ENCODE measurements around the gene LRMDA.

DNA sequence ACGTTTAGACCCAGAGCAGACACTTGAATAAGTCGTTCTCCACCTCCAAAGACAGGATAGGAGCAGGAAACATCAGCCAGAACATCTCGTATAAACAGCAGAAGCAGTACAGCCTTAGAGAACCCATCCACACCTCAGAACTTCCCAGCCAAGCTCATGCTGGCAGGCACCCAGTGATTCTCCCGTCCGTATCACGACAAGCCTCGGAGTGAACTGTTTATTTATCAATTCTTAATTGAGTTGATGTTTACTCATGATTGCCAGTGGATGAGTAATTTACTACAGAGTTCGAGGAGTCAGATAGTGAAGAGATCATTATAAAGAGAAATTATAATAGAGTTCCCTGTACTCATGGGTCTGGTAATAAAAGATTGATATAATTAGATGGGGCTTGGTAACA is 811.5 kb downstream of the LRMDA start:
- TF ChIP-seq, protein P1, sequence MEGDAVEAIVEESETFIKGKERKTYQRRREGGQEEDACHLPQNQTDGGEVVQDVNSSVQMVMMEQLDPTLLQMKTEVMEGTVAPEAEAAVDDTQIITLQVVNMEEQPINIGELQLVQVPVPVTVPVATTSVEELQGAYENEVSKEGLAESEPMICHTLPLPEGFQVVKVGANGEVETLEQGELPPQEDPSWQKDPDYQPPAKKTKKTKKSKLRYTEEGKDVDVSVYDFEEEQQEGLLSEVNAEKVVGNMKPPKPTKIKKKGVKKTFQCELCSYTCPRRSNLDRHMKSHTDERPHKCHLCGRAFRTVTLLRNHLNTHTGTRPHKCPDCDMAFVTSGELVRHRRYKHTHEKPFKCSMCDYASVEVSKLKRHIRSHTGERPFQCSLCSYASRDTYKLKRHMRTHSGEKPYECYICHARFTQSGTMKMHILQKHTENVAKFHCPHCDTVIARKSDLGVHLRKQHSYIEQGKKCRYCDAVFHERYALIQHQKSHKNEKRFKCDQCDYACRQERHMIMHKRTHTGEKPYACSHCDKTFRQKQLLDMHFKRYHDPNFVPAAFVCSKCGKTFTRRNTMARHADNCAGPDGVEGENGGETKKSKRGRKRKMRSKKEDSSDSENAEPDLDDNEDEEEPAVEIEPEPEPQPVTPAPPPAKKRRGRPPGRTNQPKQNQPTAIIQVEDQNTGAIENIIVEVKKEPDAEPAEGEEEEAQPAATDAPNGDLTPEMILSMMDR (IDR thresholded peaks at IDR 0.05) = no peak
- no peak for TF ChIP-seq POLR2A (IDR thresholded peaks at IDR 0.05)

All from adrenal gland (tissue), 5 donors.